Stimulated activated CD4-positive, alpha-beta T cell treated with anti-CD3 and anti-CD28 coated beads, Interleukin-12 subunit alpha, Interleukin-12 subunit beta, amount 100 ng/mL, for 48 hours (primary cell): Measurements from ENCODE around the gene PLK3.
"Not testable (repeated sequence)": the region's sequence is repeated elsewhere in the genome, so short reads cannot be mapped to it uniquely, and the experiment has no call there.

Source experiments
- DNase-seq, 3 donors: peaks; one replicate each; pipeline ENCODE4 v3.0.0-alpha.2; 2020; ENCODE audit warnings: low read depth in 2 of 3, low spot score in 1 of 3

PLK3 gene

DNA sequence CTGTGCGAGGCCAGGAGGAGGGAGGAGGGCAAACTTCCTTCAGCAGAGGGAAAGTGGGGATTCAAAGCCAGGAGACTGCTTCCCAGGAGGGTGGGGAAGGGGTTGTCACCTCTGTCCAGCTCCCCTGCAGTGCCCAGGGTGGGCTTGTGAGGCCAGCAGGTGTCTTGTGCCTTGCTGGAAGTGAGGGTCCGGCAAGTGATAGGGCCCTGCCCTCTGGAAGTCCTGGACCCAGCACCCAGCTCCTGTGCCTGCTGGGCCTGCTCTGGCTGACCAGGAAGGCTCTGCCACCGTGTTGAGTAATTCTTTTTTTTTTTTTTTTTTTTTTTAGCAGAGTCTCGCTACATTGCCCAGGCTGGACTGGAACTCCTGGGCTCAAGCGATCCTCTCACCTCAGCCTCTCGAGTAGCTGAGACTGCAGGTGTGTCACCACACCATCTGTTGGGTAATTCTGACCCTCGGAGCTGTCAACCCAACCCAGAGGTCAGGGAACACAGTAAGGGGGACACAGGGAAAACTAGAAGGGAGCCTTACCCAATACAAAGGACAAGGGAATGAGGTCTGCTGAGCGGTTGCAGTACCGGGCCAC lies 13.2 kb upstream of the PLK3 start:
- DNase-seq, result no peak

DNA sequence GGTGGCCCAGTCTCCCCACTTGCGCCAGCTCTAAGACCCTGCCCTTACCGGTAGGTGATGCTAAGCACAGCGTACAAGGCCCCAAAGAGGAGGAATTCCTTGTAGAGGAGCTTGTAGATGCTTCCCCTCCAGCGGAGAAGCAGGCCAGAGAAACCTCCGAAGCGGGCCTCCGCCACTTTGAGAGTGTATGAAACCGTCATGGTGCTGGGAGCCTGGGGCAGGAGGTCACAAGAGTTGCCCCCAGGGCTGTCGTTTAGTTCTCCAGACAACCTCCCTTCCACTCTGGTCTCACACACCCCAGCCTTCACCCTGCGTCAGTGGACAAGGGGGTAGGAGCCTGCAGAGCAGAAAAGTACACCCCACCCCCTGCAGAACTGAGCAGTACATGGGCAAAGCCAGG lies 12.7 kb upstream of the PLK3 start:
- no peak for DNase-seq

DNA sequence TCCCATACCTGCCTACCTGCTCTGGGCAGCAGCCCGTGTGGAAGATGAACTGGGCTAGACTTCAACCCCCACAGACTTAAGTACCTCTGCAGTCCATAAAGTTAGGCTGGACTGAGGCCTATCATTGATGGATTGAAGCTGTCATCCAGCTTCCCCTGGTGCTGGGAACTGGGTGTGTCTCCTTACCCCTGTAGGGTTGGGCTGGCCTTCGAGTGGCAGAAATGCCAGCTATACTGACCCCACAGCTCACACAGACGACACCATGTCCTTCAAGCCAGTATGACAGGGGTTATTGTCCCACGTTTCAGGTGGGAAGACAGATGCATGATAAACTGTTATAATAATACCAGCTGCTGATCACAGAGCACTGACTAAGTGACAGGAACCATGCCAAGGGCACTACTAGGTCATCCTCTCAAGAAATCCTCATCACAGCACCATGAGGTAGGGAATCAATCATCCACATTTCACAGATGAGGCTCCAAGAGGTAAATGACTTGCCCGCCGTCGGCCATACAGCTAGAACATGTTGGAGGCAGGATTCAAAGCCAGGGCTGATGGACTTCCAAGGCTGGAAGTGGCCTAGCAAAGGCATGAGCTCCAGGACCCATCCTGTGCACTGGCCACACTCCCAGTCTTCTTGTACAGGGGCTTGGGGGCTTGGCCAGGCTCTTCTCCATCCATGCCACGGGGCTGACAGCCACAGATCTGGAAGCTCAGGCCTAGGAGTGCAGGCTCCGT lies 11.9 kb upstream of the PLK3 start, which contains the start of gene BEST4:
Gene BEST4 (minus strand): TSS at position 51 of the 741 bp plus-strand sequence. CDS start 465 bp downstream, outside the sequence.
- no peak for DNase-seq

DNA sequence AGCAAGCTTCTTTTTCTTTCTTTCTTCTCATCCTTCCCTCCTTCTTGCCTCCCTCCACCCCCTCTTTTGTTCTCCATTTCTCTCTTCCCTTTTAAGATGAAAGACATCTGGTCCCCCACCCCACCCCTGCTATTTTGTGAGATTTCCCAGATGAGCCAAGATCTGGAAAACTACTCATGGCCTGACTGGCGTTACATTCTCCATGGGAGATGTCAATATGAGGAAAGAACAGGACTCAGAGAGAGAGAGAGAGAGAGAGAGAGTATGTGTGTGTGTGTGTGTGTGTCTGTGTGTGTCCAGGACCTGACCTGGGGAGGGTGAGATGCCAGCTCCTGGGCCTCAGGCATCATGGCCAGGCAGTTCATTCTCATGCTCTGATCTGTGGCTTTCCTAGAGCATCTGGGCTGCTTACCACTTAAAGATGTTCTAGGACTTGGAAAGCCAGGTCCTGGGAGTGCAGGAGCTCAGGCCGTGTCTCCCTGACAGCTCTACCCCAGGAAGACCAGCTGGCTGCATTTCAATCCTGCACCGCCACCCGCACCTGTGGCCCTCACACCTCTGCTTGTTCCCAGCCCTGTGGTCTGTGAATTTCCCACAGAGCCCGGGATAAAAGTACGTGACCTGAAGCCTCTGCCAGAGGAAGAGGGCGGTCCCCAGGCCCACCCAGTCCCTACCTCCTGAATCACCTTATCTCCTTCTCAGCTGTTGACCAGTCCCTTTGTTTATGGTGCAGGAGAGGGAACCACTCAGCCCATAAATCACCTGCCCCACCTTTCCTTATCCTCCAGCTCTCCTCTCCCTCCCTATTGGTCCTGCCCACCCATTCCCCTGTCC lies 9.0 kb upstream of the PLK3 start:
- no peak for DNase-seq

DNA sequence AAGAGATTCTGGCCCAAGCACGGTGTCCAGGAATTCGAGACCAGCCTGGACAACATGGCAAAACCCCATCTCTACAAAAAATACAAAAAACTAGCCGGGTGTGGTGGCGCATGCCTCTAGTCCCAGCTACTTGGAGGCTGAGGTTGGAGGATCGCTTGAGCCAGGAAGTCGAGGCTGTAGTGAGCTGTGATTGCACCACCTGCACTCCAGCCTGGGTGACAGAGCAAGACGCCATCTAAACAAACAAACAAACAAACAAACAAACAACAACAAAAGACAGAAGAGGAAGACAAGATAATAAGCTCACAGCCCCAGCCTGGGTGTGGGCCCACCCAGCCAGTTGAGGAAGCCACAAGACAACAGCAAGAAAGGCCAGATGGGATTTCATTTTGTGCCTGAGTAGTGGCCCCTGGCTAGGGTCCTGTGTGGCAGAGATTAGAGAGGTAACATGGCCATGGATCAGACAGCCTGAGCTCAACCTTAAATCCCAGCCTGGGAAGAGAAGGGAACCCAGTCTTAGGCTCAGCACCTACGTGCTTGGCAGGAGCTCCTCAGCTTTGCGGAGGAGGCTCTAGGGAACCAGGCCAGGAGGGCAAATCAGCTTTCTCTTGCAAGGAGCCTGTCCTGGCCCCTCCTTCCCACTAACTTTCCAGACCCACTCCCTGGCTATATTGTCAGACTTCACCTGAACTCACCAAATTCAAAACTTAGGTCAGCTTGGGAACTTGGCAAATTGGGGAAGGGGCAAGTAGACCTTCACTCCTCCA lies 7.3 kb upstream of the PLK3 start:
- DNase-seq, result no peak

DNA sequence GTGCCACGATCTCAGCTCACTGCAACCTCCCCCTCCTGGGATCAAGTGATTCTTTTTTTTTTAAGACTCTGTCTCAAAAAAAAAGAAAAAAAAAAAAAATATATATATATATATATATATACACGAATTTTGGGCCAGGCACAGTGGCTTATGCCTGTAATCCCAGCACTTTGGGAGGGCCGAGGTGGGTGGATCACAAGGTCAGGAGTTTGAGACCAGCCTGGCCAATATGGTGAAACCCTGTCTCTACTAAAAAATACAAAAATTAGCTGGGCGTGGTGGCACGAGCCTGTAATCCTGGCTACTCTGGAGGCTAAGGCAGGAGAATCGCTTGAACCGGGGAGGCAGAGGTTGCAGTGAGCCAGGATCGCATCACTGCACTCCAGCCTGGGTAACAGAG lies 2.3 kb upstream of the PLK3 start:
- DNase-seq, result not testable (repeated sequence)

GRCh38 chr1:44798481-44799365 lies 1.5 kb upstream of the PLK3 start:
- DNase-seq, result no peak

DNA sequence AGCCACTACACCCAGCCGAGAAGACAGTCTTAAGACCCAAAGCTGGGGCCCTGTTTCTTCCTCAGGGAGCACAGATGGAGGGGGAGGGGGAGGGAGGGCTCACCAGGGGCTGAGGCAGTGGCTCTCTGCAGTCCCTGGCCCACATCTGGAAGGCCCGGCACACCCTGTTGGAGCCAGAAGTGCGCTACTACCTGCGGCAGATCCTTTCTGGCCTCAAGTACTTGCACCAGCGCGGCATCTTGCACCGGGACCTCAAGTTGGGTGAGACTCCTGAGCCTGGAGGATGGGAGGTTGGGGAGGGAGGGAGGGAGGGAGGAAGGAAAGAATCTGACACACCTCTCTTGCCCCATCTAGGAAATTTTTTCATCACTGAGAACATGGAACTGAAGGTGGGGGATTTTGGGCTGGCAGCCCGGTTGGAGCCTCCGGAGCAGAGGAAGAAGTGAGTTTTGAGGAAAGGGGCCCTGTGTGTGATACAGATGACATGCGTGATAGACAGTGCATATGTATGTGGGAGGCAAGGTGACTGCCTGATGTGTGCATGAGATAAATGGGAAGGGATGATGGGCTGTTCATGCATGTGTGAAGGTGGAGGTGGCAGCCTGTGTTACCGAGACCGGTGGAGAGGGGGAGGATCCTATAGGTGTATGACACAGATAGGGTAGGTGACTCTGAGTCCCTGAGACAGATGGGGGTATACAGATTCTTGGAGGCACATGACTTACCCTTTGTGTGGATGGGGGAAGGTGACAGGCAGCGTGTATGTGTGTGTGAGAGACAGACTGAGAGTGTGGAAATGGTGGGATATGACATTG lies 1.5 kb downstream of the PLK3 start:
- DNase-seq, result no peak

DNA sequence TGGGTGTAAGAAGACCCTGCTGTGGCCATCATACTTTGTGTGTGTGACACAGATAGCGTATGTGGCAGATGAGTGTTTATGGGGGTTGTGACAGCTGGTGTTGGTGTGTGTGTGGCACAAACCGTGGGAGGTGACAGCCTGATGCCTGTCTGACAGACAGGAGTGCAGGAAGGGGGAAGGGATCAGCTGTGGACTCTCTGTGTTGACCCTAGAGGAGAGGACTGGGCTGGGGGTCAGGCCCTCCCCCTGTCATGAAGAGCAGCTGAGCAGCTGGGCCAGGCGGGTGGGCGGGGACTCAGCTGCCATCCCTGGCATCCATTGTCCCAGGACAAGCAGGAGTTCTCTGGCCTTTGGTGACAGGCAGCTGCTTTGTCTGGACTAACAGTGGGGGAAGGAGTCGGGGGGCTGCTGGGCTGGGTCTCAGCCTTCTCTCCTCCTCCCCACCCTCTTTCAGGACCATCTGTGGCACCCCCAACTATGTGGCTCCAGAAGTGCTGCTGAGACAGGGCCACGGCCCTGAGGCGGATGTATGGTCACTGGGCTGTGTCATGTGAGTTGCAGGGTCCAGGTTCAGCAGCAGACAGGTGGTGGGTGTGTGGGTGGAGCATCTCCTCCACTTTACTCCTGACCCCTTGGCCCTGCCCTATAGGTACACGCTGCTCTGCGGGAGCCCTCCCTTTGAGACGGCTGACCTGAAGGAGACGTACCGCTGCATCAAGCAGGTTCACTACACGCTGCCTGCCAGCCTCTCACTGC lies 2.3 kb downstream of the PLK3 start:
- DNase-seq, result no peak

DNA sequence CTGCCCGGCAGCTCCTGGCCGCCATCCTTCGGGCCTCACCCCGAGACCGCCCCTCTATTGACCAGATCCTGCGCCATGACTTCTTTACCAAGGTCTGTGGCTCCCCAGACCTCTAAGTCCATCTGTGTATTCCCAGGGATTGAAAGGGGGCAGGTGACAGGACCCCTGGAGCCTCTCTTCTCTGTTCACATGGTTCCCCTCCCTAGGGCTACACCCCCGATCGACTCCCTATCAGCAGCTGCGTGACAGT lies 2.8 kb downstream of the PLK3 start:
- no peak for DNase-seq

GRCh38 chr1:44803312-44804095 lies 3.3 kb downstream of the PLK3 start:
- DNase-seq, result no peak

- no peak for DNase-seq
These were observed 5.3 kb downstream of the PLK3 start for GRCh38 chr1:44805311-44806024.

GRCh38 chr1:44806025-44806703 lies 6.0 kb downstream of the PLK3 start:
- DNase-seq, result no peak

DNA sequence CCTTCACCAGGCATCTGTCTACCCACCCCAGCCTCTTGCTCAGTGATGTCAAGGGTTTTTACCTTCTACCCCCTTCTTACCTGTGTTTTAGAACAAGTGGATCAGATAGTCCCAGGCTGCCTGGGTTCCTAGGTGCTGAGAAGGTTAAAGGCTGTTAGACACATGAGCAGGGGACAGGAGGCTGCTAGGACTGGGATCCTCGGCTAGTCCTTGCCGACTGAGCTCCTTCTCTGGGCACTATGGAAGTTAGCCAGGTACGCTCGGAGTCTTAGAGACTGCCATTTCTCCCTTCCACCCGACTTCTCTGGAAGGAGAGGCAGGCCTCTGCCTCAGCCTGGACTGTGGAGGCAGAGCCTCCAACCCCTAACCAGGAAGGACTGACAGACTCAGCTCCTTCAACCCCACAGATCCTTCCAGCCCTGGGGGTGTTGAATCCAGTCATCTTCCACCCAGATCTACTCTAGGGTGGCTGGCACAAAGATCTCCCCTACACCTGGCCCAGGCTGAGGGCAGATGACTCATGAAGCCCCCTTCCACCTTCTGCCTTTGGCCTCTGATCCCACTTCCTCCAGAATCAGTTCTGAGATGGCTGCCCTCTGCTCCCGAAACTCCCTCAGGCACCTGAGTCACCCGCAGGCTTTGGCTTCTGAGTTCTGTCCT lies 6.7 kb downstream of the PLK3 start, which contains the start of gene DYNLT4:
Gene DYNLT4 (minus strand): TSS at position 648 of the 660 bp plus-strand sequence. CDS start 683 bp downstream, outside the sequence.
- DNase-seq, result no peak

GRCh38 chr1:44807364-44808062 lies 7.3 kb downstream of the PLK3 start:
- peak; percentile 84 to 88 (median 87) for DNase-seq
